Measurements from ENCODE around the gene IQCH.

- TF ChIP-seq ZNF274 (IDR thresholded peaks at IDR 0.05; ENCODE audit: low read depth, low read length) = no peak
- TF ChIP-seq YY1 (IDR thresholded peaks at IDR 0.05; ENCODE audit: insufficient read depth, insufficient read length) = no peak
- no peak for TF ChIP-seq SUZ12 (IDR thresholded peaks at IDR 0.05; ENCODE audit: extremely low read depth, insufficient read depth, insufficient read length)
Observed at GRCh38 chr15:67512140-67512539, 257.6 kb downstream of the IQCH start.

Data from NT2/D1 (cell line).